H54 (cell line): Measurements from ENCODE around the gene LSAMP.

Experiments
- DNase-seq: peaks from one replicate; pipeline ENCODE4 v3.0.0; 2011; ENCODE audit warnings: low spot score, mixed read lengths; ENCODE audit not compliant: insufficient read length
- FAIRE-seq: peaks from 3 replicates; lab custom pipeline; 2011; peaks lifted over from hg19 to GRCh38; lab: Jason Lieb, UNC
- POLR2A ChIP-seq: IDR thresholded peaks from 2 replicates; pipeline ENCODE4 v1.6.1; 2011; ENCODE audit warnings: low read depth, mild to moderate bottlenecking, low read length

The LSAMP gene

GRCh38 chr3:116045314-116045713 is 400.0 kb downstream of the LSAMP start:
- TF ChIP-seq POLR2A: no peak
- DNase-seq: no peak
- FAIRE-seq: no peak

- FAIRE-seq (peak; percentile 57), DNase-seq (no peak)
- TF ChIP-seq POLR2A: no peak
These were observed 405.1 kb downstream of the LSAMP start for GRCh38 chr3:116040152-116040551.

GRCh38 chr3:116039651-116039985 is 405.7 kb downstream of the LSAMP start:
- FAIRE-seq (no peak), DNase-seq (no peak)
- no peak for TF ChIP-seq POLR2A

- no peak for FAIRE-seq
- no peak for TF ChIP-seq POLR2A
These were observed 406.2 kb downstream of the LSAMP start for GRCh38 chr3:116038968-116039650.

GRCh38 chr3:116037954-116038911 is 407.1 kb downstream of the LSAMP start:
- no peak for TF ChIP-seq POLR2A
- FAIRE-seq: no peak
- DNase-seq: no peak

More at GRCh38 chr3:116038968-116039650, 406.2 kb downstream of the LSAMP start:
- DNase-seq: no peak

- FAIRE-seq (no peak), DNase-seq (no peak)
- no peak for TF ChIP-seq POLR2A
These were observed 409.9 kb downstream of the LSAMP start for GRCh38 chr3:116035429-116035828.

GRCh38 chr3:116034794-116035193 is 410.5 kb downstream of the LSAMP start:
- FAIRE-seq (no peak), DNase-seq (no peak)
- no peak for TF ChIP-seq POLR2A

GRCh38 chr3:116034086-116034485 is 411.2 kb downstream of the LSAMP start:
- DNase-seq: no peak
- no peak for FAIRE-seq

GRCh38 chr3:116033516-116033915 is 411.8 kb downstream of the LSAMP start:
- no peak for TF ChIP-seq POLR2A
- no peak for DNase-seq
- FAIRE-seq: no peak

More at GRCh38 chr3:116034086-116034485, 411.2 kb downstream of the LSAMP start:
- TF ChIP-seq POLR2A: no peak

- FAIRE-seq: no peak
- no peak for TF ChIP-seq POLR2A
- DNase-seq: no peak
These were observed 413.1 kb downstream of the LSAMP start for GRCh38 chr3:116032176-116032575.

- no peak for DNase-seq
- no peak for FAIRE-seq
- no peak for TF ChIP-seq POLR2A
These were observed 415.0 kb downstream of the LSAMP start for GRCh38 chr3:116030131-116030850.

- TF ChIP-seq POLR2A: no peak
- FAIRE-seq: no peak
- DNase-seq: no peak
These were observed 416.0 kb downstream of the LSAMP start for GRCh38 chr3:116029266-116029665.

- FAIRE-seq (no peak), DNase-seq (no peak)
- TF ChIP-seq POLR2A: no peak
These were observed 417.1 kb downstream of the LSAMP start for GRCh38 chr3:116028157-116028556.

GRCh38 chr3:116020989-116021388 is 424.3 kb downstream of the LSAMP start:
- DNase-seq: no peak
- FAIRE-seq: no peak
- no peak for TF ChIP-seq POLR2A

GRCh38 chr3:116020495-116020894 is 424.8 kb downstream of the LSAMP start:
- no peak for TF ChIP-seq POLR2A
- DNase-seq (no peak), FAIRE-seq (no peak)
